Lower lobe of right lung (tissue), 2 donors: ENCODE measurements around the gene LRP5. TPM values are rescaled to one million over a fixed set of nuclear protein-coding genes. Genes with fewer than 3 reads are reported as not detected.

Experiments used
- ATAC-seq, 2 donors: fragments of 200-7000 bp; cut with Tn5 transposase; one replicate each; pipeline ENCODE4 v1.9.1; 2020 to 2022; ENCODE audit warnings: mild to moderate bottlenecking in 2 of 2, moderate library complexity in 2 of 2
- DNase-seq: peaks from one replicate; pipeline ENCODE4 v3.0.0-alpha.2; 2020
- H3K27ac ChIP-seq: fragments of 200-600 bp; one replicate; pipeline ENCODE4 v1.8.0; 2022
- H3K27me3 ChIP-seq: fragments of 200-600 bp; one replicate; pipeline ENCODE4 v1.8.0; 2022; ENCODE audit warnings: low read depth
- H3K36me3 ChIP-seq: fragments of 200-600 bp; one replicate; pipeline ENCODE4 v1.8.0; 2022; ENCODE audit warnings: mild to moderate bottlenecking
- H3K4me1 ChIP-seq: fragments of 200-600 bp; one replicate; pipeline ENCODE4 v1.8.0; 2022
- H3K4me3 ChIP-seq: fragments of 200-600 bp; one replicate; pipeline ENCODE4 v1.8.0; 2022; ENCODE audit warnings: mild to moderate bottlenecking
- H3K9me3 ChIP-seq: fragments of 200-600 bp; one replicate; pipeline ENCODE4 v1.8.0; 2022
- intact Hi-C: fragments of 100-400 bp; cut with DNase I; formaldehyde crosslinking; loops from one replicate; pipeline ENCODE4 v1.11.0; 2022
- total RNA-seq: library from RNA; stranded (reverse); fragmentation: NEBNext Ultra II Directional; extraction: Animal tissue kit (Norgen Biotek cat#: 25700); gene quantifications from one replicate; pipeline ENCODE4 v1.2.1, GENCODE V29; 2021
- TF ChIP-seq, protein P1 (sequence below): fragments of 200-600 bp; IDR thresholded peaks from one replicate; pipeline ENCODE4 v1.8.0; 2022; ENCODE audit warnings: antibody characterized with exemption, mild to moderate bottlenecking
- donor health status: DM: no; HTN: yes; CAD: no; lungs with severe emphysema.

Gene LRP5
- total RNA-seq, 1 donor from 2014 or later: 66.1 TPM

DNA sequence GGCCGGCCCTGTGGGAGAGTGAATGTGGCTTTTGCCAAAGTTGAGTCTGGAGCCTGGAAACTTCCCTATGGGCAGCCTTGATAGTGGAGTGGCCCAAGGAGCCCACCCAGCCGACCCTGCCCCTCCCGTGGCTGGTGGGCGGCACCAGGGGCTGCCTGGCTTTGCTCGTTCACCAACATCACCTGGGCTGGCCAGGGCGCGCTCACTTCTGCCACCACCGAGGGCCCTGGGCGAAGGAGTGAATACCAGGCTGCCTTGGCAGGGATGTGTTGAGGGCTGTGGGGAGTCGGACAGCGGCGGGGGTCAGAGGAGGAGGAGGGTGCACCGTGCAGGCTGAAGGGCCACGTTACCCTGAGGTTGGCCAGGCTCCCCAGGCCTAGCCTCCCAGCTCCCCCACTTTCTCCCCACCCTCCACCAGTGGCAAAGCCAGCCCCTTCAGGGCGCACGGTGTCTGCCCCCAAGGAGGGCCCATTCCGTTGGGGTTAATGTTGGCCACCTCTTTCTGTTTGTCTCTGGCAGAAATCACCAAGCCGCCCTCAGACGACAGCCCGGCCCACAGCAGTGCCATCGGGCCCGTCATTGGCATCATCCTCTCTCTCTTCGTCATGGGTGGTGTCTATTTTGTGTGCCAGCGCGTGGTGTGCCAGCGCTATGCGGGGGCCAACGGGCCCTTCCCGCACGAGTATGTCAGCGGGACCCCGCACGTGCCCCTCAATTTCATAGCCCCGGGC is 125.7 kb downstream of the LRP5 start:
- peaks cover 94% of the 10 kb centered on the region for H3K36me3 ChIP-seq
- TF ChIP-seq, protein P1, sequence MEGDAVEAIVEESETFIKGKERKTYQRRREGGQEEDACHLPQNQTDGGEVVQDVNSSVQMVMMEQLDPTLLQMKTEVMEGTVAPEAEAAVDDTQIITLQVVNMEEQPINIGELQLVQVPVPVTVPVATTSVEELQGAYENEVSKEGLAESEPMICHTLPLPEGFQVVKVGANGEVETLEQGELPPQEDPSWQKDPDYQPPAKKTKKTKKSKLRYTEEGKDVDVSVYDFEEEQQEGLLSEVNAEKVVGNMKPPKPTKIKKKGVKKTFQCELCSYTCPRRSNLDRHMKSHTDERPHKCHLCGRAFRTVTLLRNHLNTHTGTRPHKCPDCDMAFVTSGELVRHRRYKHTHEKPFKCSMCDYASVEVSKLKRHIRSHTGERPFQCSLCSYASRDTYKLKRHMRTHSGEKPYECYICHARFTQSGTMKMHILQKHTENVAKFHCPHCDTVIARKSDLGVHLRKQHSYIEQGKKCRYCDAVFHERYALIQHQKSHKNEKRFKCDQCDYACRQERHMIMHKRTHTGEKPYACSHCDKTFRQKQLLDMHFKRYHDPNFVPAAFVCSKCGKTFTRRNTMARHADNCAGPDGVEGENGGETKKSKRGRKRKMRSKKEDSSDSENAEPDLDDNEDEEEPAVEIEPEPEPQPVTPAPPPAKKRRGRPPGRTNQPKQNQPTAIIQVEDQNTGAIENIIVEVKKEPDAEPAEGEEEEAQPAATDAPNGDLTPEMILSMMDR: no peak
- H3K4me1 ChIP-seq: peaks cover 14% of the 10 kb centered on the region
- no peaks in the 10 kb centered on the region for H3K9me3 ChIP-seq
- DNase-seq: no peak
- ATAC-seq: peak in 1 of 2 donors; percentile 3
- intact Hi-C loops: no loop called here
- H3K27ac ChIP-seq: peak overlapping the region; percentile 62
- H3K27me3 ChIP-seq: no peaks in the 10 kb centered on the region
- H3K4me3 ChIP-seq: no peak overlapping the region

DNA sequence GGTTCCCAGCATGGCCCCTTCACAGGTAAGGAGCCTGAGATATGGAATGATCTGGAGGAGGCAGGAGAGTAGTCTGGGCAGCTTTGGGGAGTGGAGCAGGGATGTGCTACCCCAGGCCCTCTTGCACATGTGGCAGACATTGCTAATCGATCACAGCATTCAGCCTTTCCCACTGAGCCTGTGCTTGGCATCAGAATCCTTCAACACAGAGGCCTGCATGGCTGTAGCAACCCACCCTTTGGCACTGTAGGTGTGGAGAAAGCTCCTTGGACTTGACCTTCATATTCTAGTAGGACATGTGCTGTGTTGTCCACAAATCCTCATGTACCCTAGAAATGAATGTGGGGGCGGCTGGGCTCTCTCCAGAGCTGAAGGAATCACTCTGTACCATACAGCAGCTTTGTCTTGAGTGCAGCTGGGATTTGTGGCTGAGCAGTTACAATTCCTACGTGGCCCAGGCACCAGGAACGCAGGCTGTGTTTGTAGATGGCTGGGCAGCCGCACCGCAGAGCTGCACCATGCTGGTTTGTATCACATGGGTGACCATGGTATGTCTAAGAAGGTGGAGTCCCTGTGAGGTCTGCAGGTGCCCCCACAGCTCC is 126.4 kb downstream of the LRP5 start:
- no peak for DNase-seq

DNA sequence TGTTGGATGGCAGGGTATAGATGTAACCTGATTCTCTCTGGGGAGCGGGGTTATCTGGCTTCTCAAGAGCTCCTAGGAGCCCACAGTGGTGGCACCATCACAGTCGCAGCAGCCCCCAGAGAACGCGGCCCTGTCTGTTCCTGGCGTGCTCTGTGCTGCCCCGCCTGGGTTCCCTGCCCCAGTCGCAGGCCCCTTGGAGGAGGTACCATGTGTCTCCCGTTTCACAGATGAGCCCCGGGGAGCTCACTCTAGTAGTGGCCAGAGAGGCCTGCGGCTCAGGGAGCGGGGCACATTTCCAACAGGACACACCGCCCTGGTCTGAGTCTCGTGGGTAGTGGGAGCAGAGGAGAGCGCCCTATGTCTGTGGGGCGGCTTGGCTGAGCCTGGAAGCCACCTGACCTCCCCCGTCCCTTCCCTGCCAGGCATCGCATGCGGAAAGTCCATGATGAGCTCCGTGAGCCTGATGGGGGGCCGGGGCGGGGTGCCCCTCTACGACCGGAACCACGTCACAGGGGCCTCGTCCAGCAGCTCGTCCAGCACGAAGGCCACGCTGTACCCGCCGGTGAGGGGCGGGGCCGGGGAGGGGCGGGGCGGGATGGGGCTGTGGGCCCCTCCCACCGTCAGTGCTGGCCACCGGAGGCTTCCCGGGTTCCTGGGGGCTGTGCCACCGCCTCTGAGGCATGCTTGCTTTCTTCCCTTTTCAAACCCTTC is 127.1 kb downstream of the LRP5 start:
- Histone ChIP-seq H3K9me3 (no peaks in the 10 kb centered on the region), H3K4me1 (peaks cover 14% of the 10 kb centered on the region), H3K27me3 (no peaks in the 10 kb centered on the region), H3K36me3 (peaks cover 81% of the 10 kb centered on the region), H3K4me3 (no peak overlapping the region), H3K27ac (peak overlapping the region; percentile 24)
- DNase-seq (no peak), ATAC-seq (peak; percentile 5 to 16)
- intact Hi-C loops: no loop called here
- TF ChIP-seq, protein P1: no peak

More for the DNA sequence above, 126.4 kb downstream of the LRP5 start:
- Histone ChIP-seq H3K4me3 (no peak overlapping the region), H3K36me3 (peaks cover 89% of the 10 kb centered on the region), H3K4me1 (peaks cover 14% of the 10 kb centered on the region), H3K27me3 (no peaks in the 10 kb centered on the region), H3K9me3 (no peaks in the 10 kb centered on the region), H3K27ac (no peak overlapping the region)
- TF ChIP-seq, protein P1: no peak
- no peak for ATAC-seq
- intact Hi-C loops: no loop called here

DNA sequence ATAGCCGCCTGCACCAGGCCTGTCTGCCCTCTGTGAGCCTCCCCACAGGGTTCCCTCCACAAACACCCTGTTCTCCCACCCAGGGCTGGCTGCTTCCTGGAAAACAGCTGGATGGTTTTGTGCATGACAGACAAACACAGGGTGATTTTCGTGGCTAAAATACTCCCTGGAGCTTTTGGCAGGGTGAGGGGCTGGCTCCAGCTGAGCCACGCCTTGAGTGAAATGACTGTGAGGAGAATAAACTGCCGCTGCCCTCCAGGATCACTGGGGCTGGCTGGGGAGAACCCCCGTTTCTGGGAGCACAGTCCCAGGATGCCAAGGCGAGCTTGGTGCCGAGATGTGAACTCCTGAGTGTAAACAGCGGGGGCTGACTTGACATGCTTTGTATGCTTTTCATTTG is 127.8 kb downstream of the LRP5 start:
- no peak overlapping the region for H3K27ac ChIP-seq
- no peak for ATAC-seq
- H3K4me3 ChIP-seq: no peak overlapping the region
- TF ChIP-seq, protein P1: no peak
- H3K36me3 ChIP-seq: peaks cover 74% of the 10 kb centered on the region
- H3K27me3 ChIP-seq: no peaks in the 10 kb centered on the region
- DNase-seq: no peak
- intact Hi-C loops: no loop called here
- H3K4me1 ChIP-seq: peaks cover 14% of the 10 kb centered on the region
- H3K9me3 ChIP-seq: no peaks in the 10 kb centered on the region

DNA sequence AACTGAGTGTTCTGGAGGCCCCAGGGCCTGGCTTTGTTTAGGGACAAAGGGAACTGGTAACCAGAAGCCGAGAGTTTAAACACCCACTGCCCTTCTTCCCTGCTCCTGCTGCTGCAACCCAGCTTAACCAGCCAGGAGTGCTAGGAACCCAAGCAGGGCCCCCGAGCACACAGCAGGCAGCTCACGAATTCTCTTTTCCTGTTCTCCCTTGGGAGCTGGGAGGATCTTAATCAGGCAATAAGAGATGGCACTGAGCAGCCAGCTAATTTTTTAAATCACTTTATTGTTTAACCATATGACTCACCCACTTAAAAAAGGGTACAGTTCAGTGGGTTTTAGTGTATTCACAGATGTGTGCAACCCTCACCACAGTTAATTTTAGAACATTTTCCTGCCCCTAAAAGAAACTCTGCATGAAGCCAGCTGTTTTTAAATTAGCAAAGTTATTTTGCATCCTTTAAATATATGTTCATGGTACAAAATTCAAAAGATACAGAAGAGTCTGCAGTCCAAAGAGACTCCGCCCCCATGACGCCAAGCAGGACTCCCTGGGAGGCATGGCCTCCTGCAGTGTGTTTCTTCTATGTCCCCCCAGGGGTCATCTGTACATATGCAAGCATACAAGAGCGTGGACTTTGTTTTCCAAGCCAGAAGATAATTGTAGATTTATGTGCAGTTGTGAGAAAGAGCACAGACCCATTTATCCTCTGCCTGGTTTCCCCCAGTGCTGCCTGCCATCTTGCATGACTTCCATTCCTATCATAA is 129.3 kb downstream of the LRP5 start:
- Histone ChIP-seq H3K4me1 (peaks cover 14% of the 10 kb centered on the region), H3K27me3 (no peaks in the 10 kb centered on the region), H3K9me3 (no peaks in the 10 kb centered on the region), H3K4me3 (no peak overlapping the region), H3K36me3 (peaks cover 69% of the 10 kb centered on the region), H3K27ac (no peak overlapping the region)
- no peak for DNase-seq
- intact Hi-C loops: no loop called here
- no peak for ATAC-seq
- TF ChIP-seq, protein P1: no peak
